ENCODE measurements around the gene AOPEP.

- TF ChIP-seq, protein P1, sequence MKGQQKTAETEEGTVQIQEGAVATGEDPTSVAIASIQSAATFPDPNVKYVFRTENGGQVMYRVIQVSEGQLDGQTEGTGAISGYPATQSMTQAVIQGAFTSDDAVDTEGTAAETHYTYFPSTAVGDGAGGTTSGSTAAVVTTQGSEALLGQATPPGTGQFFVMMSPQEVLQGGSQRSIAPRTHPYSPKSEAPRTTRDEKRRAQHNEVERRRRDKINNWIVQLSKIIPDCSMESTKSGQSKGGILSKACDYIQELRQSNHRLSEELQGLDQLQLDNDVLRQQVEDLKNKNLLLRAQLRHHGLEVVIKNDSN (IDR thresholded peaks at IDR 0.05) = no peak
- TF ChIP-seq CEBPB (IDR thresholded peaks at IDR 0.05) (no peak), TAF1 (IDR thresholded peaks at IDR 0.05; ENCODE audit: low read depth) (no peak), CREB1 (IDR thresholded peaks at IDR 0.05; ENCODE audit: low read depth) (no peak), TEAD4 (IDR thresholded peaks at IDR 0.05) (no peak), REST (IDR thresholded peaks at IDR 0.05; ENCODE audit: low read depth) (no peak), FOXM1 (IDR thresholded peaks at IDR 0.05; ENCODE audit: borderline replicate concordance, low read depth) (no peak), EP300 (IDR thresholded peaks at IDR 0.05; ENCODE audit: borderline replicate concordance) (no peak), ZBTB7A (IDR thresholded peaks at IDR 0.05; ENCODE audit: low read depth) (no peak), TCF12 (IDR thresholded peaks at IDR 0.05; ENCODE audit: low read depth) (no peak), RAD21 (IDR thresholded peaks at IDR 0.05; ENCODE audit: low read depth) (no peak), YY1 (IDR thresholded peaks at IDR 0.05; ENCODE audit: low read depth) (no peak), NFIC (IDR thresholded peaks at IDR 0.05) (no peak)
- TF ChIP-seq, protein P2, sequence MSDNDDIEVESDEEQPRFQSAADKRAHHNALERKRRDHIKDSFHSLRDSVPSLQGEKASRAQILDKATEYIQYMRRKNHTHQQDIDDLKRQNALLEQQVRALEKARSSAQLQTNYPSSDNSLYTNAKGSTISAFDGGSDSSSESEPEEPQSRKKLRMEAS (IDR thresholded peaks at IDR 0.05) = no peak
These were observed 264.5 kb downstream of the AOPEP start for GRCh38 chr9:94990897-94991561.
